Breast epithelium (tissue), 3 donors: ENCODE results near the gene STAM.

Experiments
- CTCF ChIP-seq, 3 donors: fragments of 450-650 bp; IDR thresholded peaks; one replicate each; pipeline ENCODE4 v1.5.1; 2016 to 2017; ENCODE audit warnings: antibody characterized with exemption in 3 of 3, mild to moderate bottlenecking in 3 of 3, moderate library complexity in 3 of 3
- POLR2A ChIP-seq: fragments of 450-650 bp; IDR thresholded peaks from one replicate; pipeline ENCODE4 v1.6.1; 2016; ENCODE audit warnings: antibody characterized with exemption, mild to moderate bottlenecking, moderate library complexity

DNA sequence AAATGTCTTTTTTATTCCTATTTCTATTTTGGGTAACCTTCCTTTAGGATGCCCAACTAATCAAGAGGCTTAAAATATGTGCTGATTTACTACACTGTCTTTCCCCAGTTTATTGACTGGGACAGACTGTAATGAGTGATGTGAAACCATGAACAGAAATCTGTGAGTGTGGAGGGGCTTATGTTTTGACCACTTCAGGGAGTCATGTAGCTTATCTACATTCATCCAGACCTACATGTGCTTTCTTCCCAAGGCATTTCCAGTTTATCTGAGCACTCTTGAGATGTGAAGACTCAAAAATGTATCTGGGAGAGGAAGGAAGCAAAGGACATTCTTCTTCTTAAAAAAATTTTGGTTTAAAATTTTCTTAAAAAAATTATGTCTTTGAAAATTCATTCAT lies 45.2 kb downstream of the STAM start:
- TF ChIP-seq CTCF (IDR thresholded peaks at IDR 0.05) (no peak), POLR2A (no peak)
